Bronchial epithelial cell (primary cell): Measurements from ENCODE around the gene CBX8. TPM values are rescaled to one million over a fixed set of nuclear protein-coding genes. Genes with fewer than 3 reads are reported as not detected.

Source experiments
- DNase-seq: peaks from one replicate; pipeline ENCODE4 v3.0.0-alpha.2; 2010; ENCODE audit warnings: low read depth
- FAIRE-seq: peaks from 2 replicates; lab custom pipeline; 2011; peaks lifted over from hg19 to GRCh38; lab: Jason Lieb, UNC
- H3K27me3 ChIP-seq: 2 replicates; pipeline ENCODE4 v1.5.1; 2011; ENCODE audit warnings: low read length; ENCODE audit not compliant: control insufficient read depth, insufficient read depth
- H3K36me3 ChIP-seq: 2 replicates; pipeline ENCODE4 v1.5.1; 2011; ENCODE audit warnings: low read length; ENCODE audit not compliant: control insufficient read depth, insufficient read depth
- H3K4me3 ChIP-seq: 2 replicates; pipeline ENCODE4 v1.5.1; 2011; ENCODE audit warnings: mild to moderate bottlenecking, low read depth, low read length, control low read depth
- CTCF ChIP-seq: IDR thresholded peaks from 2 replicates; pipeline ENCODE4 v1.5.1; 2011; ENCODE audit warnings: mild to moderate bottlenecking, moderate library complexity, low read length, control low read depth, inconsistent platforms; ENCODE audit not compliant: insufficient read depth, severe bottlenecking
- total RNA-seq: library from RNA; depleted of rRNA; stranded (reverse); fragments of >200 nt; gene quantifications from 2 replicates; pipeline ENCODE4 v1.2.1, GENCODE V29; 2014

The CBX8 gene
- total RNA-seq, 1 donor from 2014 or later, result 2.6 TPM

DNA sequence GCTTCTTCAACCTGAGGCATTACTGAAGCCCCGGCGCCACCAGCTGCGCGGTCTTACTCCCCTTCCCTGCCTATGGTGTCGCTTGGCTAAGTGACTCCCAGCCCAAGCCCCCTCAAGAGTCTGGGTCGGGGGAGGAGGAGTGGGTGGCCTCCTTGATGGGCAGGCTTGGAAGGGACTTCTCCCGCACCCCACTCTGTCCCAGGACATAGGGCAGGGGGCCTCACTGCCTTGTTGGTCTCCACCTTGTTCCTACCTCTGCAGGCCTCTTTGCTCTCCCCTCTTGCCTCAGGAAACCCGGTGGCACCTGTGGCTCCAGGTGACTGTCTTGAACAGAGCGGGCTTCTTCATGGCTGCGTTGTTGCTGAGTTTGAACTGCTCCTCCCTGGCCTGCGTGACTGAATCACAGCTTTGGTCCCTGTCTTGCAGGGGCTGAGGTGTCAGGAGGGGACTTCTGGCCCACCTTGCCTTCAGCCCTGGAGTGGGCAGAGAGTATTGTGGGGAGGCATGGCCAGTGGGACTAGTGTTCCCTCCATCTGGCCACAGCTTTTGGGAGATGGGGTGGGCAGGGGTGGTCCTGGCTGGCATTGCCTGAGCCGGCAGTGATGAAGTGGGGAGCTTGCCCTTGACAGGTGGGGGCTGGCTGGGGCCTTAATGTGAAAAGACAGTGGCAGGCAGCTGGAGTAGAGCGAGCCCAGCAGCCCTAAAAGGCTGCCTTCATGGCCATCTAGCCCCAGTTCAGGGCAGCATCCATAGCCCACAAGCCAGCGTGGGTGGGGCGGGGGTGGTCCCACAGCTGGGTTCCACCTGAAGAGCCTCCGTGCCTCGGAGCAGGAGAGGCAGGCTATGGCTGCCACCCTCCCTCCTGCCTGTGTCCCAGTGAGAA is 11.6 kb downstream of the CBX8 start:
- Histone ChIP-seq H3K36me3 (peaks cover 2% of the 10 kb centered on the region), H3K4me3 (no peak overlapping the region), H3K27me3 (peaks cover 15% of the 10 kb centered on the region)
- DNase-seq, result no peak
- TF ChIP-seq CTCF, result no peak
- peak; percentile 73 for FAIRE-seq

- DNase-seq, result no peak
- Histone ChIP-seq H3K4me3 (no peak overlapping the region), H3K27me3 (peaks cover 8% of the 10 kb centered on the region), H3K36me3 (peaks cover 2% of the 10 kb centered on the region)
- no peak for FAIRE-seq
- TF ChIP-seq CTCF, result no peak
Measured at GRCh38 chr17:79784353-79785016, 12.4 kb downstream of the CBX8 start.

GRCh38 chr17:79783891-79784290 is 13.0 kb downstream of the CBX8 start:
- H3K27me3 ChIP-seq, result peaks cover 5% of the 10 kb centered on the region
- FAIRE-seq, result no peak
- no peak overlapping the region for H3K4me3 ChIP-seq
- no peak for DNase-seq
- no peak for TF ChIP-seq CTCF
- H3K36me3 ChIP-seq, result peaks cover 2% of the 10 kb centered on the region

- no peak for DNase-seq
- FAIRE-seq, result no peak
- no peak for TF ChIP-seq CTCF
- no peak overlapping the region for H3K4me3 ChIP-seq
- peaks cover 2% of the 10 kb centered on the region for H3K36me3 ChIP-seq
- H3K27me3 ChIP-seq, result peaks cover 5% of the 10 kb centered on the region
Measured at GRCh38 chr17:79781736-79782575, 14.9 kb downstream of the CBX8 start.

DNA sequence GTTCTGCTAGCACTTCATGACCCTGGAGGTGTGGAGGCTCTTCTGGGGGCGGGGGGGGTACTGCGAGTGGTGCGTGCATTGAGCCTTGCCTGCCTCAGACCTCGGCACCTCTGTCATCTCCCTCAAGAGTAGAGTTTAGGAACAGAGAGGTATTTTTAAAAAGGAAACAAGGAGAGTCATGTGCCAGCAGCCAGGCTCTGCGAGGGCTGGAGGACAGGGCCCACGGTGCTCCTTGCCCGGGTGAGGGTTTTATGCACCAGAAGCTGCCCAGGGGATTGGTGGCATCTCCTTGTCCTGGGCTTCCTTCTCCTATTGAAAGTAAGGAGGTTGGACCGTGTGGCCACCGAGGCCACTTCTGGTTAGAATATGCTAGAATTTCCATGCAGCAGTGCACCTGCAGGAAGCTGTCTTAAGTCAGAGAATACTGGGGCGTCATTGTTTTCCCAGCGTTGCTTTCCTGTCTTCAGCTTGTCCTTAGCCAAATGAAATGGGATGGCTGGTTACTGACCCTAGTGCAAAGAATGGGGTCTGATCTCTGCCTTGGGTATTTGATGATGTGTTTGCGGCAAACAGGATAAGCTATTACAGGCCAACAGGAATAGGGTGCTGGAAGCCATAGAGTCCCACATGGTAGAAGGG is 15.7 kb downstream of the CBX8 start:
- Histone ChIP-seq H3K4me3 (no peak overlapping the region), H3K36me3 (peaks cover 2% of the 10 kb centered on the region), H3K27me3 (peaks cover 7% of the 10 kb centered on the region)
- DNase-seq (no peak), FAIRE-seq (no peak)
- no peak for TF ChIP-seq CTCF
